ENCODE measurements around the gene RAB37.

DNA sequence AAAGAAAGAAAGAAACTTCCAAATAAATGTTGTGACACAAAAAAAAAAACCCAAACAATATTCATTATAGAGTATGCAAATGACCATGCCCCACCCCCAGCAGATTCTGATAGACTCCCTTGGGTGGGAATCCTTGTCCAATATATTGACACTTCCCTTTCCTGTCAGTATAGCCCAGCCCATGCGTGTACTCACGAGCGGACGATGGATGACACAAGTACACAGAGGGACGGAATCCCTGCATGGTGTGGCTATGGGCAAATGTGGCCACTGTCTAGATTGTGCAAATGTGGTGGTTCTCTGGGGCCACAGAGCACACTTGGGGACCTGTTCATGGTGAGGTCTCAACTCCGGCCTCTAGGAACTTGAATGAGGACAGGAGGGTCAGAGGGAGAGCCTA is 3.1 kb downstream of the RAB37 start:
- TF ChIP-seq POLR2A (IDR thresholded peaks at IDR 0.05; ENCODE audit: low read depth, low read length) = no peak
- no peak for TF ChIP-seq POLR2AphosphoS5 (IDR thresholded peaks at IDR 0.05; ENCODE audit: low read depth, low read length)
- no peak for TF ChIP-seq TAF1 (IDR thresholded peaks at IDR 0.05; ENCODE audit: low read depth, low read length)
- TF ChIP-seq PAX5 (IDR thresholded peaks at IDR 0.05; ENCODE audit: insufficient read depth, low read length, severe bottlenecking) = no peak
- TF ChIP-seq SPI1 (IDR thresholded peaks at IDR 0.05; ENCODE audit: low read depth, low read length) = no peak

All from GM12891 (cell line).